Measurements from ENCODE around the gene PRCC.
A peak's percentile ranks its signal among the peaks of the same experiment; 100 is the strongest.

PRCC gene

GRCh38 chr1:156767101-156767878 is at the start of gene PRCC:
Gene PRCC (plus strand): TSS chr1:156767535. CDS start chr1:156767772, 237 bp downstream.
- peaks cover 21% of the 10 kb centered on the region for H3K4me1 ChIP-seq (ENCODE audit: control insufficient read depth, insufficient read depth, low read length)
- H3K4me3 ChIP-seq (ENCODE audit: low read depth, low read length), result peak within 1 kb of the TSS; percentile 92
- H3K27me3 ChIP-seq (ENCODE audit: control insufficient read depth, insufficient read depth, low read length), result no peaks in the 10 kb centered on the region
- H3K9me3 ChIP-seq (ENCODE audit: control insufficient read depth, insufficient read depth, low read length), result no peaks in the 10 kb centered on the region
- peak within 1 kb of the TSS; percentile 95 for H3K9ac ChIP-seq (ENCODE audit: low read depth, low read length)
- H3K36me3 ChIP-seq (ENCODE audit: control insufficient read depth, insufficient read depth, low read length), result peaks cover 19% of the 10 kb centered on the region
- H3K27ac ChIP-seq (ENCODE audit: low read depth, low read length), result peak within 1 kb of the TSS; percentile 91

- no peaks in the 10 kb centered on the region for H3K9me3 ChIP-seq (ENCODE audit: control insufficient read depth, insufficient read depth, low read length)
- peaks cover 13% of the 10 kb centered on the region for H3K4me1 ChIP-seq (ENCODE audit: control insufficient read depth, insufficient read depth, low read length)
- no peaks in the 10 kb centered on the region for H3K27me3 ChIP-seq (ENCODE audit: control insufficient read depth, insufficient read depth, low read length)
- H3K9ac ChIP-seq (ENCODE audit: low read depth, low read length), result no peak overlapping the region
- H3K4me3 ChIP-seq (ENCODE audit: low read depth, low read length), result no peak overlapping the region
- peaks cover 38% of the 10 kb centered on the region for H3K36me3 ChIP-seq (ENCODE audit: control insufficient read depth, insufficient read depth, low read length)
- no peak overlapping the region for H3K27ac ChIP-seq (ENCODE audit: low read depth, low read length)
Observed at GRCh38 chr1:156721131-156721530, 46.2 kb upstream of the PRCC start.

GRCh38 chr1:156721535-156721934 is 45.8 kb upstream of the PRCC start:
- Histone ChIP-seq H3K36me3 (ENCODE audit: control insufficient read depth, insufficient read depth, low read length) (peaks cover 38% of the 10 kb centered on the region), H3K4me3 (ENCODE audit: low read depth, low read length) (no peak overlapping the region), H3K27me3 (ENCODE audit: control insufficient read depth, insufficient read depth, low read length) (no peaks in the 10 kb centered on the region), H3K9ac (ENCODE audit: low read depth, low read length) (no peak overlapping the region), H3K9me3 (ENCODE audit: control insufficient read depth, insufficient read depth, low read length) (no peaks in the 10 kb centered on the region), H3K4me1 (ENCODE audit: control insufficient read depth, insufficient read depth, low read length) (peaks cover 17% of the 10 kb centered on the region), H3K27ac (ENCODE audit: low read depth, low read length) (no peak overlapping the region)

GRCh38 chr1:156725683-156726280 is 41.6 kb upstream of the PRCC start:
- H3K27ac ChIP-seq (ENCODE audit: low read depth, low read length), result no peak overlapping the region

GRCh38 chr1:156726549-156727226 is 40.6 kb upstream of the PRCC start:
- no peak overlapping the region for H3K9ac ChIP-seq (ENCODE audit: low read depth, low read length)
- peak overlapping the region; percentile 6 for H3K27ac ChIP-seq (ENCODE audit: low read depth, low read length)
- peaks cover 33% of the 10 kb centered on the region for H3K36me3 ChIP-seq (ENCODE audit: control insufficient read depth, insufficient read depth, low read length)
- peaks cover 24% of the 10 kb centered on the region for H3K4me1 ChIP-seq (ENCODE audit: control insufficient read depth, insufficient read depth, low read length)
- H3K4me3 ChIP-seq (ENCODE audit: low read depth, low read length), result peak overlapping the region; percentile 92
- H3K27me3 ChIP-seq (ENCODE audit: control insufficient read depth, insufficient read depth, low read length), result no peaks in the 10 kb centered on the region
- no peaks in the 10 kb centered on the region for H3K9me3 ChIP-seq (ENCODE audit: control insufficient read depth, insufficient read depth, low read length)

More at GRCh38 chr1:156725683-156726280, 41.6 kb upstream of the PRCC start:
- no peak overlapping the region for H3K9ac ChIP-seq (ENCODE audit: low read depth, low read length)
- no peaks in the 10 kb centered on the region for H3K27me3 ChIP-seq (ENCODE audit: control insufficient read depth, insufficient read depth, low read length)
- no peaks in the 10 kb centered on the region for H3K9me3 ChIP-seq (ENCODE audit: control insufficient read depth, insufficient read depth, low read length)
- H3K36me3 ChIP-seq (ENCODE audit: control insufficient read depth, insufficient read depth, low read length), result peaks cover 43% of the 10 kb centered on the region
- peak overlapping the region; percentile 92 for H3K4me3 ChIP-seq (ENCODE audit: low read depth, low read length)
- H3K4me1 ChIP-seq (ENCODE audit: control insufficient read depth, insufficient read depth, low read length), result peaks cover 24% of the 10 kb centered on the region

- Histone ChIP-seq H3K27ac (ENCODE audit: low read depth, low read length) (peak overlapping the region; percentile 6), H3K4me1 (ENCODE audit: control insufficient read depth, insufficient read depth, low read length) (peaks cover 24% of the 10 kb centered on the region), H3K4me3 (ENCODE audit: low read depth, low read length) (peak overlapping the region; percentile 92), H3K9me3 (ENCODE audit: control insufficient read depth, insufficient read depth, low read length) (no peaks in the 10 kb centered on the region), H3K27me3 (ENCODE audit: control insufficient read depth, insufficient read depth, low read length) (no peaks in the 10 kb centered on the region), H3K9ac (ENCODE audit: low read depth, low read length) (peak overlapping the region; percentile 80), H3K36me3 (ENCODE audit: control insufficient read depth, insufficient read depth, low read length) (peaks cover 33% of the 10 kb centered on the region)
Observed at GRCh38 chr1:156727492-156727891, 39.8 kb upstream of the PRCC start.

- H3K4me3 ChIP-seq (ENCODE audit: low read depth, low read length), result peak within 1 kb of the TSS; percentile 92
- no peaks in the 10 kb centered on the region for H3K27me3 ChIP-seq (ENCODE audit: control insufficient read depth, insufficient read depth, low read length)
- peak within 1 kb of the TSS; percentile 80 for H3K9ac ChIP-seq (ENCODE audit: low read depth, low read length)
- H3K4me1 ChIP-seq (ENCODE audit: control insufficient read depth, insufficient read depth, low read length), result peaks cover 24% of the 10 kb centered on the region
- H3K36me3 ChIP-seq (ENCODE audit: control insufficient read depth, insufficient read depth, low read length), result peaks cover 31% of the 10 kb centered on the region
- no peaks in the 10 kb centered on the region for H3K9me3 ChIP-seq (ENCODE audit: control insufficient read depth, insufficient read depth, low read length)
- peak within 1 kb of the TSS; percentile 79 for H3K27ac ChIP-seq (ENCODE audit: low read depth, low read length)
Observed at GRCh38 chr1:156727926-156728598, 39.3 kb upstream of the PRCC start, which contains the start of gene METTL25B. Gene METTL25B (plus strand): TSS chr1:156728469. CDS start chr1:156729105, 636 bp downstream.

- peaks cover 31% of the 10 kb centered on the region for H3K36me3 ChIP-seq (ENCODE audit: control insufficient read depth, insufficient read depth, low read length)
- peak within 1 kb of the TSS; percentile 79 for H3K27ac ChIP-seq (ENCODE audit: low read depth, low read length)
- peak within 1 kb of the TSS; percentile 92 for H3K4me3 ChIP-seq (ENCODE audit: low read depth, low read length)
- H3K27me3 ChIP-seq (ENCODE audit: control insufficient read depth, insufficient read depth, low read length), result no peaks in the 10 kb centered on the region
- H3K9me3 ChIP-seq (ENCODE audit: control insufficient read depth, insufficient read depth, low read length), result no peaks in the 10 kb centered on the region
- peak within 1 kb of the TSS; percentile 80 for H3K9ac ChIP-seq (ENCODE audit: low read depth, low read length)
- H3K4me1 ChIP-seq (ENCODE audit: control insufficient read depth, insufficient read depth, low read length), result peaks cover 24% of the 10 kb centered on the region
Observed at GRCh38 chr1:156728599-156729462, 38.5 kb upstream of the PRCC start, which contains the start of gene ISG20L2. Gene ISG20L2 (minus strand): TSS chr1:156728766. CDS start chr1:156727652, 1,114 bp downstream.

- Histone ChIP-seq H3K9ac (ENCODE audit: low read depth, low read length) (no peak overlapping the region), H3K4me3 (ENCODE audit: low read depth, low read length) (no peak overlapping the region), H3K27ac (ENCODE audit: low read depth, low read length) (no peak overlapping the region), H3K36me3 (ENCODE audit: control insufficient read depth, insufficient read depth, low read length) (peaks cover 34% of the 10 kb centered on the region), H3K4me1 (ENCODE audit: control insufficient read depth, insufficient read depth, low read length) (no peaks in the 10 kb centered on the region), H3K27me3 (ENCODE audit: control insufficient read depth, insufficient read depth, low read length) (no peaks in the 10 kb centered on the region), H3K9me3 (ENCODE audit: control insufficient read depth, insufficient read depth, low read length) (no peaks in the 10 kb centered on the region)
Observed at GRCh38 chr1:156733989-156734584, 33.2 kb upstream of the PRCC start.
